PC-3 (cell line): ENCODE measurements around the gene DZANK1. TPM values are rescaled to one million over a fixed set of nuclear protein-coding genes. Genes with fewer than 3 reads are reported as not detected.

ENCODE experiments used
- ATAC-seq: fragments of 200-7000 bp; cut with Tn5 transposase; 2 replicates; pipeline ENCODE4 v1.9.1; 2020; ENCODE audit warnings: mild to moderate bottlenecking, moderate library complexity
- BruUV-seq: library from RNA; stranded (reverse); fragments of 400-500 nt; replicated peaks from 2 replicates; lab custom pipeline; 2021; lab: Mats Ljungman, UMichigan
- CTCF ChIA-PET: fragments of 300-600 bp; sonication (Branson Sonifier 250); formaldehyde crosslinking; loops from one replicate; lab custom pipeline; 2022; ENCODE audit warnings: antibody characterized with exemption; lab: Charles Lee
- POLR2A ChIA-PET: fragments of 300-600 bp; sonication (Branson Sonifier 250); formaldehyde crosslinking; loops from one replicate; lab custom pipeline; 2022; ENCODE audit warnings: antibody characterized with exemption; ENCODE audit not compliant: unreplicated experiment; lab: Charles Lee
- DNase-seq: peaks from one replicate; pipeline ENCODE4 v3.0.0-alpha.2; 2015
- H2AFZ ChIP-seq: fragments of 300-600 bp; sonication (generic); 2 replicates; pipeline ENCODE4 v1.6.0; 2016; ENCODE audit warnings: antibody characterized with exemption, low read length
- H3F3A ChIP-seq: fragments of 300-600 bp; sonication (generic); one replicate; pipeline ENCODE4 v1.6.0; 2017; ENCODE audit warnings: antibody characterized with exemption, low read length, control low read depth, mild to moderate bottlenecking; ENCODE audit not compliant: unreplicated experiment
- H3K27ac ChIP-seq: fragments of 300-600 bp; sonication (generic); 2 replicates; pipeline ENCODE4 v1.5.1; 2016; ENCODE audit warnings: mild to moderate bottlenecking, low read length
- H3K27me3 ChIP-seq: fragments of 300-600 bp; sonication (generic); 2 replicates; pipeline ENCODE4 v1.6.1; 2016; ENCODE audit warnings: low read length, mixed read lengths
- H3K36me3 ChIP-seq: fragments of 300-600 bp; sonication (generic); 2 replicates; pipeline ENCODE4 v1.6.1; 2016; ENCODE audit warnings: low read depth, mixed run types, low read length, mixed read lengths
- H3K4me1 ChIP-seq: fragments of 300-600 bp; sonication (generic); 2 replicates; pipeline ENCODE4 v1.5.1; 2016; ENCODE audit warnings: low read length; ENCODE audit not compliant: insufficient read depth
- H3K4me2 ChIP-seq: fragments of 300-600 bp; sonication (generic); 2 replicates; pipeline ENCODE4 v1.6.0; 2016; ENCODE audit warnings: low read length
- H3K4me3 ChIP-seq: fragments of 300-600 bp; sonication (generic); 2 replicates; pipeline ENCODE4 v1.5.1; 2016; ENCODE audit warnings: mild to moderate bottlenecking, low read length, mixed read lengths
- H3K79me2 ChIP-seq: fragments of 300-600 bp; sonication (generic); 2 replicates; pipeline ENCODE4 v1.6.1; 2017; ENCODE audit warnings: low read length, mixed read lengths
- H3K9ac ChIP-seq: fragments of 300-600 bp; sonication (generic); 2 replicates; pipeline ENCODE4 v1.6.0; 2016; ENCODE audit warnings: mild to moderate bottlenecking, low read length
- H3K9me2 ChIP-seq: fragments of 300-600 bp; sonication (generic); replicated peaks from 2 replicates; pipeline ENCODE4 v1.6.1; 2016; ENCODE audit warnings: mixed run types, low read length, mixed read lengths
- H3K9me3 ChIP-seq: fragments of 300-600 bp; sonication (generic); 2 replicates; pipeline ENCODE4 v1.6.1; 2016; ENCODE audit warnings: low read length, mixed read lengths
- H4K20me1 ChIP-seq: fragments of 300-600 bp; sonication (generic); 2 replicates; pipeline ENCODE4 v1.6.1; 2016; ENCODE audit warnings: low read length, mixed read lengths
- CTCF ChIP-seq: fragments of 300-600 bp; sonication (generic); conservative IDR thresholded peaks from 2 replicates; pipeline ENCODE4 v1.5.1; 2017; ENCODE audit warnings: antibody characterized with exemption, low read depth, mild to moderate bottlenecking, low read length
- EZH2 ChIP-seq: fragments of 300-600 bp; sonication (generic); IDR thresholded peaks from one replicate; pipeline ENCODE4 v1.6.1; 2017; ENCODE audit warnings: antibody characterized with exemption, mild to moderate bottlenecking, low read length; ENCODE audit not compliant: unreplicated experiment
- EZH2phosphoT487 ChIP-seq: fragments of 300-600 bp; sonication (generic); IDR thresholded peaks from 2 replicates; pipeline ENCODE4 v1.6.1; 2018; ENCODE audit warnings: mild to moderate bottlenecking, antibody characterized with exemption, low read length, borderline replicate concordance
- intact Hi-C: fragments of 100-400 bp; cut with micrococcal nuclease; formaldehyde crosslinking; loops from 2 replicates; pipeline ENCODE4 v1.9.0; 2023
- total RNA-seq: library from RNA; depleted of rRNA; stranded (reverse); fragments of >200 nt; gene quantifications from 2 replicates; pipeline ENCODE4 v1.2.3, GENCODE V29; 2014

DZANK1 gene
- total RNA-seq, 1 experiment from 2014 or later = 3.2 TPM

GRCh38 chr20:18362916-18363315 lies 103.9 kb downstream of the DZANK1 start:
- H3K4me1 ChIP-seq = no peaks in the 10 kb centered on the region; the same call in 1 of the 2 replicates
- no peaks in the 10 kb centered on the region for H3K9me2 ChIP-seq
- ATAC-seq (no peak), DNase-seq (no peak)
- ChIA-PET CTCF (no interaction called here), POLR2A (interaction anchor here (0.6 kb wide), 1 partner anchor 13 kb away, joined by 5 read pairs; no protein-coding TSS in a partner anchor)
- no peak overlapping the region for H3K27ac ChIP-seq
- no peaks in the 10 kb centered on the region for H3K9me3 ChIP-seq
- TF ChIP-seq EZH2 (no peak), EZH2phosphoT487 (no peak), CTCF (no peak)
- H3K9ac ChIP-seq = no peak overlapping the region
- no peaks in the 10 kb centered on the region for H3F3A ChIP-seq
- H3K79me2 ChIP-seq = no peaks in the 10 kb centered on the region
- H2AFZ ChIP-seq = no peak overlapping the region
- intact Hi-C loops = no loop called here
- H3K4me2 ChIP-seq = no peak overlapping the region
- no peaks in the 10 kb centered on the region for H4K20me1 ChIP-seq
- H3K4me3 ChIP-seq = no peak overlapping the region
- no peaks in the 10 kb centered on the region for H3K27me3 ChIP-seq
- BruUV-seq = no TSS peak
- H3K36me3 ChIP-seq = no peaks in the 10 kb centered on the region

GRCh38 chr20:18361678-18362077 lies 105.2 kb downstream of the DZANK1 start:
- no TSS peak for BruUV-seq
- Histone ChIP-seq H2AFZ (no peak overlapping the region), H4K20me1 (no peaks in the 10 kb centered on the region), H3F3A (no peaks in the 10 kb centered on the region), H3K9me3 (no peaks in the 10 kb centered on the region), H3K4me3 (no peak overlapping the region), H3K79me2 (no peaks in the 10 kb centered on the region), H3K9me2 (no peaks in the 10 kb centered on the region), H3K4me2 (no peak overlapping the region), H3K4me1 (no peaks in the 10 kb centered on the region; the same call in 1 of the 2 replicates), H3K9ac (no peak overlapping the region), H3K27me3 (no peaks in the 10 kb centered on the region), H3K36me3 (no peaks in the 10 kb centered on the region), H3K27ac (no peak overlapping the region)
- ATAC-seq (no peak), DNase-seq (no peak)
- intact Hi-C loops = no loop called here
- CTCF ChIA-PET = no interaction called here
- POLR2A ChIA-PET = no interaction called here
- TF ChIP-seq EZH2phosphoT487 (no peak), CTCF (no peak), EZH2 (no peak)

GRCh38 chr20:18360635-18361034 lies 106.2 kb downstream of the DZANK1 start:
- Histone ChIP-seq H3K27me3 (no peaks in the 10 kb centered on the region), H3K27ac (no peak overlapping the region), H3K36me3 (no peaks in the 10 kb centered on the region), H3K4me3 (no peak overlapping the region), H3K9me2 (no peaks in the 10 kb centered on the region), H3K79me2 (no peaks in the 10 kb centered on the region), H4K20me1 (no peaks in the 10 kb centered on the region), H3K9ac (no peak overlapping the region), H3F3A (no peaks in the 10 kb centered on the region), H3K4me2 (no peak overlapping the region), H2AFZ (peak overlapping the region; percentile 18; the same call in 1 of the 2 replicates), H3K9me3 (no peaks in the 10 kb centered on the region), H3K4me1 (no peaks in the 10 kb centered on the region; the same call in 1 of the 2 replicates)
- CTCF ChIA-PET = interaction anchor here (0.6 kb wide), 1 partner anchor 20 kb away, joined by 4 read pairs; no protein-coding TSS in a partner anchor
- ATAC-seq = peak; percentile 37; the same call in 1 of the 2 replicates
- DNase-seq = peak; percentile 18
- no TSS peak for BruUV-seq
- POLR2A ChIA-PET = interaction anchor here (0.7 kb wide), 1 partner anchor 101 kb away, joined by 4 read pairs; no protein-coding TSS in a partner anchor
- intact Hi-C loops = no loop called here
- TF ChIP-seq EZH2phosphoT487 = no peak
- TF ChIP-seq EZH2 = no peak
- no peak for TF ChIP-seq CTCF
